Measurements from ENCODE around the gene MYO9B. TPM values are rescaled to one million over a fixed set of nuclear protein-coding genes. Genes with fewer than 3 reads are reported as not detected.

The MYO9B gene
- total RNA-seq, 1 donor = 99.3 TPM

DNA sequence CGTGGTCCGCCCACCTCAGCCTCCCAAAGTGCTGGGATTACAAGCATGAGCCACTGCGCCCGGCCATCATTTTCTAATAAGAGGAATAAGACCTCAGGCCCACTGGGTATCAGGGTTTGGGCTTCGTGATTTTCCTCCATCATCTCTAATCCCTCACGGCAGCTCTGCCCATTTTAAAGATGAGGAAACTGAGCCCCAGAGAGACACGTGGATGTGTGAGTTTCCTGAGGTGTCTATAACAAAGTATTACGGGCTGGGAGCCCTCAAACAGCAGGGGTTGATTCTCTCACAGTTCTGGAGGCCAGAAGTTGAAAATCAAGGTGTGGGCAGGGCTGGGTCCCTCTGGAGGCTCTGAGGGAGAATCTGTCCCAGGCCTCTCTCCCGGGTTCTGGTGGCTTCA is 33.7 kb downstream of the MYO9B start:
- no peak for DNase-seq (ENCODE audit: low read depth)

DNA sequence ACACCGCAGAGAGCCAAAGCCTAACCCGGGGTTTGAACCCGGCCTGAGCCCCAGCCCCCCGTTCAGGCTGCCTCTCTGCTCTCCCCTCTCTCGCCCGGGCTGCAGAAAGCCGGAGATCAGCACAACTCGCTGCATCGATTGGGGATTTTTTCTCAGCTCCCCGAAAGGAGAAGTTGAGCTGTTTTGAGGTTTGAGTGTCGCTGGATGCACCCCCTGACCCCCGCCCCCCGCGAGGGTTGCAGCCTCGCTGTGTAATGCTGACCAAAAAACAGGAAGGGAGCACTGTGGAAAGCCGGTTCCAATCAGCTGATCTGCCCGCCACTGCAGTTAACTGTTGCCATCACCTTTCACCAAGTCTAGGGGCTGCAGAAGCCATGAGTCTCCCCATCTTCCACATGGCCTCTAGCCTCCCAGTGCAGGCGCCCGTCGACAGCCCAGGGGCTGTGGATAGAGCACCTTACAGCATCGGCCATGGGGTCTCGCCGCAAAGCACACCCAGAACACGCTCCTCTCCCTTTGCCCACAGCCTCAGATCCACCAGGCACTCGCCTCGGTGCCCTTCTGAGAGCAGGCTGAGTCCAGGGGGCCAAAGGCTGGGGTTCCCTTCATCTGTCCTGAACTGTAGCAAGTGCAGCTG is 34.5 kb downstream of the MYO9B start:
- TF ChIP-seq, protein P1, sequence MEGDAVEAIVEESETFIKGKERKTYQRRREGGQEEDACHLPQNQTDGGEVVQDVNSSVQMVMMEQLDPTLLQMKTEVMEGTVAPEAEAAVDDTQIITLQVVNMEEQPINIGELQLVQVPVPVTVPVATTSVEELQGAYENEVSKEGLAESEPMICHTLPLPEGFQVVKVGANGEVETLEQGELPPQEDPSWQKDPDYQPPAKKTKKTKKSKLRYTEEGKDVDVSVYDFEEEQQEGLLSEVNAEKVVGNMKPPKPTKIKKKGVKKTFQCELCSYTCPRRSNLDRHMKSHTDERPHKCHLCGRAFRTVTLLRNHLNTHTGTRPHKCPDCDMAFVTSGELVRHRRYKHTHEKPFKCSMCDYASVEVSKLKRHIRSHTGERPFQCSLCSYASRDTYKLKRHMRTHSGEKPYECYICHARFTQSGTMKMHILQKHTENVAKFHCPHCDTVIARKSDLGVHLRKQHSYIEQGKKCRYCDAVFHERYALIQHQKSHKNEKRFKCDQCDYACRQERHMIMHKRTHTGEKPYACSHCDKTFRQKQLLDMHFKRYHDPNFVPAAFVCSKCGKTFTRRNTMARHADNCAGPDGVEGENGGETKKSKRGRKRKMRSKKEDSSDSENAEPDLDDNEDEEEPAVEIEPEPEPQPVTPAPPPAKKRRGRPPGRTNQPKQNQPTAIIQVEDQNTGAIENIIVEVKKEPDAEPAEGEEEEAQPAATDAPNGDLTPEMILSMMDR (IDR thresholded peaks at IDR 0.05; ENCODE audit: insufficient read depth, low read depth, low read length) = no peak
- no peak overlapping the region for H3K4me3 ChIP-seq (ENCODE audit: low read depth, low read length)
- DNase-seq (ENCODE audit: low read depth) = no peak

More for the DNA sequence above, 33.7 kb downstream of the MYO9B start:
- H3K4me3 ChIP-seq (ENCODE audit: low read depth, low read length) = no peak overlapping the region
- TF ChIP-seq, protein P1 (IDR thresholded peaks at IDR 0.05; ENCODE audit: insufficient read depth, low read depth, low read length) = no peak

DNA sequence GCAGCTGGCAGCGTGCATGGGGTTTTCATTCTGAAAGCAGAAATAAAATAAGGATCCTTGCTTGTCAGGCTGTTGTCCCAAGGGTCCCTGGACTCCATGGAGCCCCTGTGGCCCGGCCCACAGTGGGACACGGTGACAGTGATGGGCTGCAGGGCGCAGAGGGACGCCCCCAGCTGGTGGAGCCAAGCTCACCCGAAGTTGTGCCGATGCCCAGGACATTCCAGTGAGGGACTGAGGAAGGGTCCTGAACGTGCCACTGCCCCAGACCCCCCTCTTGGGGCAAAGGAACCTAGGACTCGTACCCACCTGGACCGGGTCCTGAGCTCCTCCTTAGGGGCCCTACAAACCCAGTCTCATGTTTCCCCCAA is 35.0 kb downstream of the MYO9B start:
- H3K4me3 ChIP-seq (ENCODE audit: low read depth, low read length) = no peak overlapping the region
- no peak for DNase-seq (ENCODE audit: low read depth)
- TF ChIP-seq, protein P1 (IDR thresholded peaks at IDR 0.05; ENCODE audit: insufficient read depth, low read depth, low read length) = no peak

DNA sequence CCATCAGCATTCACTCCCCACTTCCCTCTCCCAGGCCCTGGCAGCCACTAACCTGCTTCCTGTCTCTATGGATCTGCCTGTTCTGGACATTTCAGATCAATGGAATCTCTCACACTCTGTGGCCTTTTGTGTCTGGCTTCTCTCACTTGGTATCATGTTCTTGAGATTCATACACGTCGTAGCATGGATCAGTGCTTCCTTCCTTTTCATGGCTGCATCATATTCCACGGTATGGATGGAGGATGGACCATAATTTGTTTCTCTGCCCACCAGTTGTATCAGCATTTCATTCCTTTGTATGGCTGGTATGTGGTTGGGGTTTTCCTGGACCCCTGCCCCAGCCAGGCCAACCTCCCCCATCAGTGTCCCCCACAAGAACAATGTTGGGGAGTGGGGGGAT is 36.2 kb downstream of the MYO9B start:
- TF ChIP-seq, protein P1 (IDR thresholded peaks at IDR 0.05; ENCODE audit: insufficient read depth, low read depth, low read length) = no peak
- no peak for DNase-seq (ENCODE audit: low read depth)

DNA sequence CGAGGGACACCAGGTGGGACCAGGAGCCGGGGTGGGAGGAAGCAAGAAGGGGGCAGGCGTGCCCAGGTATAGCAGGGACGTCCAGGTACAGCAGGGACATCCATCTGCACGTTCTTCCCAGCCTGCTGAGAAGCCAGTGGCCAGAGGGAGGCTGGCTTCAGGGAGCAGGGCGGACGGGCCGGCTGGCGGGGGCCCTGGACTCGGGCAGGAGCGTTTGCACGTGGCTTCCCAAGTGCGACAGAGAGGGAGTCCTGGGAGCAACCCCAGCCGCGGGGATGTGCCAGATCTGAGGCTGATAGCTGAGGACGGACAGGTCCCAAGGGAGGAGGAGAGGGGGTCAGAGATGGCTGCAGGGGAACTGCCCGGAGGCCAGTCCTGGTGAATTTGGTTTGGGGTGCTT is 36.7 kb downstream of the MYO9B start:
- no peak for DNase-seq (ENCODE audit: low read depth)
- H3K4me3 ChIP-seq (ENCODE audit: low read depth, low read length) = no peak overlapping the region
- TF ChIP-seq, protein P1 (IDR thresholded peaks at IDR 0.05; ENCODE audit: insufficient read depth, low read depth, low read length) = no peak

More for the DNA sequence above, 36.2 kb downstream of the MYO9B start:
- no peak overlapping the region for H3K4me3 ChIP-seq (ENCODE audit: low read depth, low read length)

DNA sequence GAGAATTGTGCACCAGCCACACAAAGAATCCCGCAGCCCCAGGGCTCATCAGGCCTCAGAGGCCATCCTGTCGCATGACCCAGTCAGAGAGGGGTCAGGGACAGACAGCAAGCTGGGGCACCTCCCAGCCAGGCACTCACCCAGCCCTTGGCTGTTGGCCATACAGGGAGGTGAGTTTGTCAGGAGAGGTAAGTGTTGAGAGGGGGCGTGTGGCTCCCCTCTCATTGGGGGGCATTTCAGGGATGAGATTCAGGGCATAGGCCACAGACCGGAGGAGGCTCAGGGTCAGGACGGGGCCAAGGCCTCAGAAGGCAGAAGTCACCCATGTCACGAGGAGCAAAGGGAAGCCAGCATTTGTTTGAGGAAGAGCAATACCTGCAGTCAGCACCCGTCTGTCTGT is 37.1 kb downstream of the MYO9B start:
- H3K4me3 ChIP-seq (ENCODE audit: low read depth, low read length) = no peak overlapping the region
- TF ChIP-seq, protein P1 (IDR thresholded peaks at IDR 0.05; ENCODE audit: insufficient read depth, low read depth, low read length) = no peak
- no peak for DNase-seq (ENCODE audit: low read depth)
